ENCODE results near the gene ALDH1A1.

Gene ALDH1A1

GRCh38 chr9:72855890-72856523 is 96.8 kb downstream of the ALDH1A1 start:
- no peak for DNase-seq (ENCODE audit: low read depth)

- DNase-seq (ENCODE audit: low read depth) = no peak
Measured at GRCh38 chr9:72855321-72855720, 97.5 kb downstream of the ALDH1A1 start.

Measured in stimulated activated CD8-positive, alpha-beta memory T cell treated with anti-CD3 and anti-CD28 coated beads, Interleukin-4, amount 100 ng/mL, for 24 hours (primary cell).